HCT116 (cell line): Measurements from ENCODE around the gene SESN1.

Source experiments
- EZH2 ChIP-seq: fragments of 200-600 bp; sonication (generic); IDR thresholded peaks from 2 replicates; pipeline ENCODE4 v1.6.1; 2017; ENCODE audit warnings: antibody characterized with exemption, mixed run types
- EZH2phosphoT487 ChIP-seq: fragments of 200-600 bp; IDR thresholded peaks from 2 replicates; pipeline ENCODE4 v1.6.1; 2018; ENCODE audit warnings: antibody characterized with exemption, borderline replicate concordance
- JUND ChIP-seq: IDR thresholded peaks from 2 replicates; pipeline ENCODE4 v1.6.1; 2012
- POLR2A ChIP-seq: IDR thresholded peaks from 2 replicates; pipeline ENCODE4 v1.7.0; 2011; ENCODE audit warnings: borderline replicate concordance; ENCODE audit not compliant: insufficient read depth, insufficient read length; ENCODE audit errors: extremely low read depth
- RAD21 ChIP-seq: IDR thresholded peaks from 2 replicates; pipeline ENCODE4 v1.6.1; 2012; ENCODE audit warnings: low read depth, mild to moderate bottlenecking
- SRF ChIP-seq: IDR thresholded peaks from 2 replicates; pipeline ENCODE4 v1.6.1; 2012; ENCODE audit warnings: low read depth
- TCF7L2 ChIP-seq: IDR thresholded peaks from 2 replicates; pipeline ENCODE4 v1.7.0; 2011; ENCODE audit warnings: borderline replicate concordance, inconsistent platforms; ENCODE audit not compliant: insufficient read depth, insufficient read length; ENCODE audit errors: extremely low read depth
- YY1 ChIP-seq: IDR thresholded peaks from 2 replicates; pipeline ENCODE4 v1.6.1; 2011; ENCODE audit warnings: low read length, low read depth, moderate library complexity, mild to moderate bottlenecking; ENCODE audit not compliant: insufficient replicate concordance; ENCODE audit errors: extremely low read depth
- ZNF274 ChIP-seq: fragments of 200-500 bp; sonication (Bioruptor generic); IDR thresholded peaks from 2 replicates; pipeline ENCODE4 v1.6.1; 2014; ENCODE audit warnings: mild to moderate bottlenecking, low read depth, low read length, inconsistent platforms
- TF ChIP-seq, protein P1 (sequence below), 3 experiments: fragments of 200-600 bp in 1 of 3; sonication (generic) in 1 of 3; IDR thresholded peaks in 2 of 3; conservative IDR thresholded peaks in 1 of 3; 2 replicates each; pipeline ENCODE4 v1.5.1; 2012 to 2017; ENCODE audit warnings: low read depth in 2 of 3, low read length in 2 of 3, antibody characterized with exemption in 1 of 3, borderline replicate concordance in 1 of 3, control low read depth in 1 of 3, mild to moderate bottlenecking in 1 of 3, mixed read lengths in 1 of 3, mixed run types in 1 of 3, moderate library complexity in 1 of 3; ENCODE audit not compliant: insufficient read depth in 1 of 3

DNA sequence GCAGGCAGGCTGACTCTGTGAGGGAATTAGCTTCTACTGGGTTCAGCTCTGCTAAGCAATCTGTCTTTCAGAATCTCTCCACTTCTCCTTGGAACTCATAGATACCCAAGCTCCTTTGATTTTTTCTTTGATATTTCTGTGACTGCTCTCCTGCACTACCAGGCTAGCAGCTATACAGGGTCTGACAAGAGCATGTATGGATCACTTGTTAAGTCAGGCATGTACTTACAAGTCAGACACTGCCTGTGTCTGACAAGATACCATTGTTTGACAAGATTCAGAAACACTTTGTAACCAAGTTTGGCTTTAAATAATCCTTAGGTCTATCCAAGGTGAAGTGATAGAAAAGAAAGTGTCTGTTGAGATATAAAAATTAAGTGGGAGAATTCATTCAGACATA is 79.5 kb downstream of the SESN1 start:
- TF ChIP-seq RAD21, result no peak
- no peak for TF ChIP-seq YY1
- TF ChIP-seq, protein P1, sequence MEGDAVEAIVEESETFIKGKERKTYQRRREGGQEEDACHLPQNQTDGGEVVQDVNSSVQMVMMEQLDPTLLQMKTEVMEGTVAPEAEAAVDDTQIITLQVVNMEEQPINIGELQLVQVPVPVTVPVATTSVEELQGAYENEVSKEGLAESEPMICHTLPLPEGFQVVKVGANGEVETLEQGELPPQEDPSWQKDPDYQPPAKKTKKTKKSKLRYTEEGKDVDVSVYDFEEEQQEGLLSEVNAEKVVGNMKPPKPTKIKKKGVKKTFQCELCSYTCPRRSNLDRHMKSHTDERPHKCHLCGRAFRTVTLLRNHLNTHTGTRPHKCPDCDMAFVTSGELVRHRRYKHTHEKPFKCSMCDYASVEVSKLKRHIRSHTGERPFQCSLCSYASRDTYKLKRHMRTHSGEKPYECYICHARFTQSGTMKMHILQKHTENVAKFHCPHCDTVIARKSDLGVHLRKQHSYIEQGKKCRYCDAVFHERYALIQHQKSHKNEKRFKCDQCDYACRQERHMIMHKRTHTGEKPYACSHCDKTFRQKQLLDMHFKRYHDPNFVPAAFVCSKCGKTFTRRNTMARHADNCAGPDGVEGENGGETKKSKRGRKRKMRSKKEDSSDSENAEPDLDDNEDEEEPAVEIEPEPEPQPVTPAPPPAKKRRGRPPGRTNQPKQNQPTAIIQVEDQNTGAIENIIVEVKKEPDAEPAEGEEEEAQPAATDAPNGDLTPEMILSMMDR (IDR thresholded peaks at IDR 0.05 in 2 of 3, conservative IDR thresholded peaks at IDR 0.05 in 1 of 3; ENCODE audit: borderline replicate concordance in 1 of 3, insufficient read depth in 1 of 3, low read depth in 2 of 3, low read length in 2 of 3), result no peak
- TF ChIP-seq EZH2, result no peak
- TF ChIP-seq JUND, result no peak
- TF ChIP-seq EZH2phosphoT487, result no peak
- no peak for TF ChIP-seq POLR2A
- no peak for TF ChIP-seq ZNF274
- no peak for TF ChIP-seq SRF
- TF ChIP-seq TCF7L2, result no peak
